Left ventricle myocardium inferior (tissue), 1 donor: ENCODE measurements around the gene PPP1R12A. TPM values are rescaled to one million over a fixed set of nuclear protein-coding genes. Genes with fewer than 3 reads are reported as not detected.

Source experiments
- DNase-seq: peaks from one replicate; pipeline ENCODE4 v3.0.0-alpha.2; 2020
- H3K27ac ChIP-seq: fragments of 200-600 bp; replicated peaks from 2 replicates; pipeline ENCODE4 v1.8.0; 2021
- H3K27me3 ChIP-seq: fragments of 200-600 bp; 2 replicates; pipeline ENCODE4 v1.8.0; 2021; ENCODE audit warnings: low read depth
- H3K36me3 ChIP-seq: fragments of 200-600 bp; 2 replicates; pipeline ENCODE4 v1.8.0; 2021
- H3K4me1 ChIP-seq: fragments of 200-600 bp; 2 replicates; pipeline ENCODE4 v1.8.0; 2021
- H3K4me3 ChIP-seq: fragments of 200-600 bp; 2 replicates; pipeline ENCODE4 v1.8.0; 2021; ENCODE audit warnings: mild to moderate bottlenecking, moderate library complexity
- H3K9me3 ChIP-seq: fragments of 200-600 bp; replicated peaks from 2 replicates; pipeline ENCODE4 v1.8.0; 2021
- CTCF ChIP-seq: fragments of 200-600 bp; IDR thresholded peaks from 2 replicates; pipeline ENCODE4 v1.8.0; 2021; ENCODE audit warnings: antibody characterized with exemption, mild to moderate bottlenecking, borderline replicate concordance
- intact Hi-C: fragments of 100-400 bp; cut with micrococcal nuclease; formaldehyde crosslinking; loops from one replicate; pipeline ENCODE4 v1.11.0; 2022
- total RNA-seq: library from RNA; stranded (reverse); fragmentation: NEBNext Ultra II Directional; extraction: Animal tissue kit (Norgen Biotek cat#: 25700); gene quantifications from one replicate; pipeline ENCODE4 v1.2.1, GENCODE V29; 2021
- donor health status: DM: no; HTN: yes; CAD: no; lungs with severe emphysema.

PPP1R12A gene
- total RNA-seq, 1 donor from 2014 or later: 42.8 TPM

- DNase-seq: no peak
- Histone ChIP-seq H3K9me3 (no peaks in the 10 kb centered on the region), H3K27ac (peak overlapping the region; percentile 21), H3K4me1 (peaks cover 29% of the 10 kb centered on the region), H3K36me3 (peaks cover 35% of the 10 kb centered on the region), H3K27me3 (no peaks in the 10 kb centered on the region), H3K4me3 (no peak overlapping the region)
- intact Hi-C loops: no loop called here
- TF ChIP-seq CTCF: no peak
Measured at GRCh38 chr12:79775355-79776027, 159.4 kb downstream of the PPP1R12A start.

- Histone ChIP-seq H3K36me3 (peaks cover 24% of the 10 kb centered on the region), H3K27me3 (no peaks in the 10 kb centered on the region)
- intact Hi-C loops: no loop called here
Measured at GRCh38 chr12:79773896-79774295, 161.0 kb downstream of the PPP1R12A start.

GRCh38 chr12:79769860-79770485 is 164.9 kb downstream of the PPP1R12A start:
- intact Hi-C loops: no loop called here
- H3K27ac ChIP-seq: peak overlapping the region; percentile 72
- TF ChIP-seq CTCF: no peak
- DNase-seq: no peak
- no peak overlapping the region for H3K4me3 ChIP-seq
- no peaks in the 10 kb centered on the region for H3K9me3 ChIP-seq
- no peaks in the 10 kb centered on the region for H3K27me3 ChIP-seq
- peaks cover 30% of the 10 kb centered on the region for H3K4me1 ChIP-seq
- H3K36me3 ChIP-seq: peaks cover 10% of the 10 kb centered on the region

More at GRCh38 chr12:79773896-79774295, 161.0 kb downstream of the PPP1R12A start:
- H3K4me1 ChIP-seq: peaks cover 44% of the 10 kb centered on the region
- H3K4me3 ChIP-seq: no peak overlapping the region
- H3K9me3 ChIP-seq: no peaks in the 10 kb centered on the region
- no peak for DNase-seq
- H3K27ac ChIP-seq: peak overlapping the region; percentile 41
- TF ChIP-seq CTCF: no peak

- H3K36me3 ChIP-seq: peaks cover 5% of the 10 kb centered on the region
- TF ChIP-seq CTCF: peak; percentile 43
- H3K4me1 ChIP-seq: peaks cover 24% of the 10 kb centered on the region
- no peaks in the 10 kb centered on the region for H3K27me3 ChIP-seq
- H3K27ac ChIP-seq: peak overlapping the region; percentile 72
- DNase-seq: no peak
- intact Hi-C loops: no loop called here
- no peak overlapping the region for H3K4me3 ChIP-seq
- no peaks in the 10 kb centered on the region for H3K9me3 ChIP-seq
Measured at GRCh38 chr12:79769189-79769859, 165.6 kb downstream of the PPP1R12A start.

GRCh38 chr12:79766705-79767464 is 168.0 kb downstream of the PPP1R12A start:
- TF ChIP-seq CTCF: no peak

More at GRCh38 chr12:79766705-79767464, 168.0 kb downstream of the PPP1R12A start:
- H3K27ac ChIP-seq: no peak overlapping the region
- H3K9me3 ChIP-seq: no peaks in the 10 kb centered on the region
- no peaks in the 10 kb centered on the region for H3K27me3 ChIP-seq
- DNase-seq: no peak
- intact Hi-C loops: no loop called here
- H3K36me3 ChIP-seq: peaks cover 2% of the 10 kb centered on the region
- H3K4me1 ChIP-seq: peaks cover 19% of the 10 kb centered on the region
- H3K4me3 ChIP-seq: no peak overlapping the region
